Measurements from ENCODE around the gene CCDC54. TPM values are rescaled to one million over a fixed set of nuclear protein-coding genes. Genes with fewer than 3 reads are reported as not detected.

Gene CCDC54
- total RNA-seq, 2 donors from 2014 or later = not detected

GRCh38 chr3:107384907-107385306, 7.7 kb downstream of the CCDC54 start:
- ATAC-seq (ENCODE audit: insufficient number of reproducible peaks, low FRiP score, low read depth) (no peak), DNase-seq (ENCODE audit: low spot score) (no peak)
- no peak for TF ChIP-seq CTCF (IDR thresholded peaks at IDR 0.05)
- no peak overlapping the region for H3K27ac ChIP-seq
- no peaks in the 10 kb centered on the region for H3K27me3 ChIP-seq (replicated peaks; ENCODE audit: insufficient read depth)
- no peaks in the 10 kb centered on the region for H3K9me3 ChIP-seq
- H3K4me1 ChIP-seq (ENCODE audit: control insufficient read depth in 1 of 2, low read depth in 2 of 2) = no peaks in the 10 kb centered on the region
- H3K36me3 ChIP-seq = no peaks in the 10 kb centered on the region
- no peak overlapping the region for H3K4me3 ChIP-seq

- no peaks in the 10 kb centered on the region for H3K36me3 ChIP-seq
- no peak overlapping the region for H3K27ac ChIP-seq
- no peaks in the 10 kb centered on the region for H3K27me3 ChIP-seq (replicated peaks; ENCODE audit: insufficient read depth)
- DNase-seq (ENCODE audit: low spot score) (no peak), ATAC-seq (ENCODE audit: insufficient number of reproducible peaks, low FRiP score, low read depth) (no peak)
- no peak overlapping the region for H3K4me3 ChIP-seq
- H3K4me1 ChIP-seq (ENCODE audit: control insufficient read depth in 1 of 2, low read depth in 2 of 2) = no peaks in the 10 kb centered on the region
- no peak for TF ChIP-seq CTCF (IDR thresholded peaks at IDR 0.05)
- H3K9me3 ChIP-seq = no peaks in the 10 kb centered on the region
These were observed 10.3 kb downstream of the CCDC54 start for GRCh38 chr3:107387555-107387954.

GRCh38 chr3:107392549-107393165, 15.4 kb downstream of the CCDC54 start:
- ATAC-seq (ENCODE audit: insufficient number of reproducible peaks, low FRiP score, low read depth) (no peak), DNase-seq (ENCODE audit: low spot score) (no peak)
- H3K9me3 ChIP-seq = no peaks in the 10 kb centered on the region
- no peaks in the 10 kb centered on the region for H3K36me3 ChIP-seq
- H3K27ac ChIP-seq = no peak overlapping the region
- H3K27me3 ChIP-seq (replicated peaks; ENCODE audit: insufficient read depth) = no peaks in the 10 kb centered on the region
- H3K4me3 ChIP-seq = no peak overlapping the region
- H3K4me1 ChIP-seq (ENCODE audit: control insufficient read depth in 1 of 2, low read depth in 2 of 2) = no peaks in the 10 kb centered on the region
- TF ChIP-seq CTCF (IDR thresholded peaks at IDR 0.05) = no peak

GRCh38 chr3:107394502-107394901, 17.3 kb downstream of the CCDC54 start:
- Histone ChIP-seq H3K36me3 (no peaks in the 10 kb centered on the region), H3K4me1 (ENCODE audit: control insufficient read depth in 1 of 2, low read depth in 2 of 2) (no peaks in the 10 kb centered on the region), H3K9me3 (no peaks in the 10 kb centered on the region), H3K4me3 (no peak overlapping the region), H3K27ac (no peak overlapping the region), H3K27me3 (replicated peaks; ENCODE audit: insufficient read depth) (no peaks in the 10 kb centered on the region)
- ATAC-seq (ENCODE audit: insufficient number of reproducible peaks, low FRiP score, low read depth) (no peak), DNase-seq (ENCODE audit: low spot score) (no peak)
- no peak for TF ChIP-seq CTCF (IDR thresholded peaks at IDR 0.05)

- Histone ChIP-seq H3K9me3 (no peaks in the 10 kb centered on the region), H3K36me3 (no peaks in the 10 kb centered on the region), H3K27ac (no peak overlapping the region), H3K4me1 (ENCODE audit: control insufficient read depth in 1 of 2, low read depth in 2 of 2) (no peaks in the 10 kb centered on the region), H3K4me3 (no peak overlapping the region), H3K27me3 (replicated peaks; ENCODE audit: insufficient read depth) (no peaks in the 10 kb centered on the region)
- ATAC-seq (ENCODE audit: insufficient number of reproducible peaks, low FRiP score, low read depth) = no peak
- no peak for DNase-seq (ENCODE audit: low spot score)
- TF ChIP-seq CTCF (IDR thresholded peaks at IDR 0.05) = no peak
These were observed 17.8 kb downstream of the CCDC54 start for GRCh38 chr3:107395066-107395465.
